ENCODE measurements around the gene CGB5. TPM values are rescaled to one million over a fixed set of nuclear protein-coding genes. Genes with fewer than 3 reads are reported as not detected.

Gene CGB5
- total and polyA plus RNA-seq, 2 experiments from 2014 or later = not detected

DNA sequence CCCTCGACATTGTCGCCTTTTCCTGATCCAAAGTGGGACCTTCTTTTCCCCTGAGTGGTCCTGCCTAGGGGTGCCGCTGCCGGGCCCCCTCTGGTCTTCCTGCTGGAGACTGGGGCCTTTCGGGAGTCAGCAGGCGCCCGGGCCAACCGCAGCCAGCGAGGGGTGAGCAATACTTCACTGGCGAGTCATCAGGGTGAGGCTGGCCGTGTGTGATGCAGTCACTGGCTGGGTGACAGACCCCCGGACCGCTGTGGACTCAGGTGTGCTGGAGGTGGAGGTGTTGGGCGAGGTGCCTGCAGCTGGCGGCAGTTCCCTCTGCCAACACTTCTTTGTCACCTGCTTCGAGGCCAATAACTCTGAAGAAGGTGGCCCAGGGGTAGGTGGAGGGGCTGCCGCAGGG lies 1.5 kb upstream of the CGB5 start:
- Histone ChIP-seq H3K79me2 (replicated peaks; ENCODE audit: insufficient read depth) (no peaks in the 10 kb centered on the region), H3K27ac (ENCODE audit: low read depth) (no peak overlapping the region), H3F3A (replicated peaks; ENCODE audit: low read depth) (no peaks in the 10 kb centered on the region), H3K4me2 (no peak overlapping the region), H3K36me3 (ENCODE audit: insufficient read depth) (no peaks in the 10 kb centered on the region), H3K4me1 (ENCODE audit: insufficient read depth) (no peaks in the 10 kb centered on the region), H3K4me3 (no peak overlapping the region), H3K27me3 (ENCODE audit: insufficient read depth) (no peaks in the 10 kb centered on the region), H3K9me2 (ENCODE audit: insufficient read depth) (no peaks in the 10 kb centered on the region), H4K20me1 (replicated peaks; ENCODE audit: insufficient read depth) (no peaks in the 10 kb centered on the region), H2AFZ (no peak overlapping the region)
- Mint-ChIP-seq H3K36me3 (ENCODE audit: low read depth) (no peaks in the 10 kb centered on the region), H3K4me1 (no peaks in the 10 kb centered on the region; the same call in 2 of the 3 replicates), H3K27me3 (ENCODE audit: insufficient read depth, low read depth, poor library complexity) (peaks cover 1% of the 10 kb centered on the region), H3K9me3 (no peaks in the 10 kb centered on the region), H3K27ac (no peak overlapping the region), H3K4me3 (no peak overlapping the region; the same call in 2 of the 3 replicates)
- TF ChIP-seq EZH2 (IDR thresholded peaks at IDR 0.05; ENCODE audit: low read depth, unreplicated experiment) (no peak), NANOG (IDR thresholded peaks at IDR 0.05; ENCODE audit: borderline replicate concordance) (no peak), ZNF114 (CRISPR knock-in tag; IDR thresholded peaks at IDR 0.05) (no peak), JUNB (IDR thresholded peaks at IDR 0.05; ENCODE audit: unreplicated experiment) (no peak), POLR2AphosphoS5 (IDR thresholded peaks at IDR 0.05; ENCODE audit: low read depth) (no peak), CREB1 (CRISPR knock-in tag; IDR thresholded peaks at IDR 0.05; ENCODE audit: low read depth) (no peak), STAT1 (IDR thresholded peaks at IDR 0.05; ENCODE audit: unreplicated experiment) (no peak), EZH2phosphoT487 (IDR thresholded peaks at IDR 0.05; ENCODE audit: unreplicated experiment) (no peak), ZNF331 (CRISPR knock-in tag; IDR thresholded peaks at IDR 0.05; ENCODE audit: low read depth) (no peak)
- TF ChIP-seq, protein P1, sequence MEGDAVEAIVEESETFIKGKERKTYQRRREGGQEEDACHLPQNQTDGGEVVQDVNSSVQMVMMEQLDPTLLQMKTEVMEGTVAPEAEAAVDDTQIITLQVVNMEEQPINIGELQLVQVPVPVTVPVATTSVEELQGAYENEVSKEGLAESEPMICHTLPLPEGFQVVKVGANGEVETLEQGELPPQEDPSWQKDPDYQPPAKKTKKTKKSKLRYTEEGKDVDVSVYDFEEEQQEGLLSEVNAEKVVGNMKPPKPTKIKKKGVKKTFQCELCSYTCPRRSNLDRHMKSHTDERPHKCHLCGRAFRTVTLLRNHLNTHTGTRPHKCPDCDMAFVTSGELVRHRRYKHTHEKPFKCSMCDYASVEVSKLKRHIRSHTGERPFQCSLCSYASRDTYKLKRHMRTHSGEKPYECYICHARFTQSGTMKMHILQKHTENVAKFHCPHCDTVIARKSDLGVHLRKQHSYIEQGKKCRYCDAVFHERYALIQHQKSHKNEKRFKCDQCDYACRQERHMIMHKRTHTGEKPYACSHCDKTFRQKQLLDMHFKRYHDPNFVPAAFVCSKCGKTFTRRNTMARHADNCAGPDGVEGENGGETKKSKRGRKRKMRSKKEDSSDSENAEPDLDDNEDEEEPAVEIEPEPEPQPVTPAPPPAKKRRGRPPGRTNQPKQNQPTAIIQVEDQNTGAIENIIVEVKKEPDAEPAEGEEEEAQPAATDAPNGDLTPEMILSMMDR (conservative IDR thresholded peaks at IDR 0.05; ENCODE audit: low read depth in 2 of 2) = no peak
- TF ChIP-seq, protein P2, sequence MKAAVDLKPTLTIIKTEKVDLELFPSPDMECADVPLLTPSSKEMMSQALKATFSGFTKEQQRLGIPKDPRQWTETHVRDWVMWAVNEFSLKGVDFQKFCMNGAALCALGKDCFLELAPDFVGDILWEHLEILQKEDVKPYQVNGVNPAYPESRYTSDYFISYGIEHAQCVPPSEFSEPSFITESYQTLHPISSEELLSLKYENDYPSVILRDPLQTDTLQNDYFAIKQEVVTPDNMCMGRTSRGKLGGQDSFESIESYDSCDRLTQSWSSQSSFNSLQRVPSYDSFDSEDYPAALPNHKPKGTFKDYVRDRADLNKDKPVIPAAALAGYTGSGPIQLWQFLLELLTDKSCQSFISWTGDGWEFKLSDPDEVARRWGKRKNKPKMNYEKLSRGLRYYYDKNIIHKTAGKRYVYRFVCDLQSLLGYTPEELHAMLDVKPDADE (IDR thresholded peaks at IDR 0.05) = no peak
- TF ChIP-seq, protein P3, sequence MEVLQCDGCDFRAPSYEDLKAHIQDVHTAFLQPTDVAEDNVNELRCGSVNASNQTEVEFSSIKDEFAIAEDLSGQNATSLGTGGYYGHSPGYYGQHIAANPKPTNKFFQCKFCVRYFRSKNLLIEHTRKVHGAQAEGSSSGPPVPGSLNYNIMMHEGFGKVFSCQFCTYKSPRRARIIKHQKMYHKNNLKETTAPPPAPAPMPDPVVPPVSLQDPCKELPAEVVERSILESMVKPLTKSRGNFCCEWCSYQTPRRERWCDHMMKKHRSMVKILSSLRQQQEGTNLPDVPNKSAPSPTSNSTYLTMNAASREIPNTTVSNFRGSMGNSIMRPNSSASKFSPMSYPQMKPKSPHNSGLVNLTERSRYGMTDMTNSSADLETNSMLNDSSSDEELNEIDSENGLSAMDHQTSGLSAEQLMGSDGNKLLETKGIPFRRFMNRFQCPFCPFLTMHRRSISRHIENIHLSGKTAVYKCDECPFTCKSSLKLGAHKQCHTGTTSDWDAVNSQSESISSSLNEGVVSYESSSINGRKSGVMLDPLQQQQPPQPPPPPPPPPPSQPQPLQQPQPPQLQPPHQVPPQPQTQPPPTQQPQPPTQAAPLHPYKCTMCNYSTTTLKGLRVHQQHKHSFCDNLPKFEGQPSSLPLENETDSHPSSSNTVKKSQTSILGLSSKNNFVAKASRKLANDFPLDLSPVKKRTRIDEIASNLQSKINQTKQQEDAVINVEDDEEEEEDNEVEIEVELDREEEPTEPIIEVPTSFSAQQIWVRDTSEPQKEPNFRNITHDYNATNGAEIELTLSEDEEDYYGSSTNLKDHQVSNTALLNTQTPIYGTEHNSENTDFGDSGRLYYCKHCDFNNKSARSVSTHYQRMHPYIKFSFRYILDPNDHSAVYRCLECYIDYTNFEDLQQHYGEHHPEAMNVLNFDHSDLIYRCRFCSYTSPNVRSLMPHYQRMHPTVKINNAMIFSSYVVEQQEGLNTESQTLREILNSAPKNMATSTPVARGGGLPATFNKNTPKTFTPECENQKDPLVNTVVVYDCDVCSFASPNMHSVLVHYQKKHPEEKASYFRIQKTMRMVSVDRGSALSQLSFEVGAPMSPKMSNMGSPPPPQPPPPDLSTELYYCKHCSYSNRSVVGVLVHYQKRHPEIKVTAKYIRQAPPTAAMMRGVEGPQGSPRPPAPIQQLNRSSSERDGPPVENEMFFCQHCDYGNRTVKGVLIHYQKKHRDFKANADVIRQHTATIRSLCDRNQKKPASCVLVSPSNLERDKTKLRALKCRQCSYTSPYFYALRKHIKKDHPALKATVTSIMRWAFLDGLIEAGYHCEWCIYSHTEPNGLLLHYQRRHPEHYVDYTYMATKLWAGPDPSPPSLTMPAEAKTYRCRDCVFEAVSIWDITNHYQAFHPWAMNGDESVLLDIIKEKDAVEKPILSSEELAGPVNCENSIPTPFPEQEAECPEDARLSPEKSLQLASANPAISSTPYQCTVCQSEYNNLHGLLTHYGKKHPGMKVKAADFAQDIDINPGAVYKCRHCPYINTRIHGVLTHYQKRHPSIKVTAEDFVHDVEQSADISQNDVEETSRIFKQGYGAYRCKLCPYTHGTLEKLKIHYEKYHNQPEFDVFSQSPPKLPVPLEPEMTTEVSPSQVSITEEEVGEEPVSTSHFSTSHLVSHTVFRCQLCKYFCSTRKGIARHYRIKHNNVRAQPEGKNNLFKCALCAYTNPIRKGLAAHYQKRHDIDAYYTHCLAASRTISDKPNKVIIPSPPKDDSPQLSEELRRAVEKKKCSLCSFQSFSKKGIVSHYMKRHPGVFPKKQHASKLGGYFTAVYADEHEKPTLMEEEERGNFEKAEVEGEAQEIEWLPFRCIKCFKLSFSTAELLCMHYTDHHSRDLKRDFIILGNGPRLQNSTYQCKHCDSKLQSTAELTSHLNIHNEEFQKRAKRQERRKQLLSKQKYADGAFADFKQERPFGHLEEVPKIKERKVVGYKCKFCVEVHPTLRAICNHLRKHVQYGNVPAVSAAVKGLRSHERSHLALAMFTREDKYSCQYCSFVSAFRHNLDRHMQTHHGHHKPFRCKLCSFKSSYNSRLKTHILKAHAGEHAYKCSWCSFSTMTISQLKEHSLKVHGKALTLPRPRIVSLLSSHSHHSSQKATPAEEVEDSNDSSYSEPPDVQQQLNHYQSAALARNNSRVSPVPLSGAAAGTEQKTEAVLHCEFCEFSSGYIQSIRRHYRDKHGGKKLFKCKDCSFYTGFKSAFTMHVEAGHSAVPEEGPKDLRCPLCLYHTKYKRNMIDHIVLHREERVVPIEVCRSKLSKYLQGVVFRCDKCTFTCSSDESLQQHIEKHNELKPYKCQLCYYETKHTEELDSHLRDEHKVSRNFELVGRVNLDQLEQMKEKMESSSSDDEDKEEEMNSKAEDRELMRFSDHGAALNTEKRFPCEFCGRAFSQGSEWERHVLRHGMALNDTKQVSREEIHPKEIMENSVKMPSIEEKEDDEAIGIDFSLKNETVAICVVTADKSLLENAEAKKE (CRISPR knock-in tag; IDR thresholded peaks at IDR 0.05) = no peak
- TF ChIP-seq, protein P4, sequence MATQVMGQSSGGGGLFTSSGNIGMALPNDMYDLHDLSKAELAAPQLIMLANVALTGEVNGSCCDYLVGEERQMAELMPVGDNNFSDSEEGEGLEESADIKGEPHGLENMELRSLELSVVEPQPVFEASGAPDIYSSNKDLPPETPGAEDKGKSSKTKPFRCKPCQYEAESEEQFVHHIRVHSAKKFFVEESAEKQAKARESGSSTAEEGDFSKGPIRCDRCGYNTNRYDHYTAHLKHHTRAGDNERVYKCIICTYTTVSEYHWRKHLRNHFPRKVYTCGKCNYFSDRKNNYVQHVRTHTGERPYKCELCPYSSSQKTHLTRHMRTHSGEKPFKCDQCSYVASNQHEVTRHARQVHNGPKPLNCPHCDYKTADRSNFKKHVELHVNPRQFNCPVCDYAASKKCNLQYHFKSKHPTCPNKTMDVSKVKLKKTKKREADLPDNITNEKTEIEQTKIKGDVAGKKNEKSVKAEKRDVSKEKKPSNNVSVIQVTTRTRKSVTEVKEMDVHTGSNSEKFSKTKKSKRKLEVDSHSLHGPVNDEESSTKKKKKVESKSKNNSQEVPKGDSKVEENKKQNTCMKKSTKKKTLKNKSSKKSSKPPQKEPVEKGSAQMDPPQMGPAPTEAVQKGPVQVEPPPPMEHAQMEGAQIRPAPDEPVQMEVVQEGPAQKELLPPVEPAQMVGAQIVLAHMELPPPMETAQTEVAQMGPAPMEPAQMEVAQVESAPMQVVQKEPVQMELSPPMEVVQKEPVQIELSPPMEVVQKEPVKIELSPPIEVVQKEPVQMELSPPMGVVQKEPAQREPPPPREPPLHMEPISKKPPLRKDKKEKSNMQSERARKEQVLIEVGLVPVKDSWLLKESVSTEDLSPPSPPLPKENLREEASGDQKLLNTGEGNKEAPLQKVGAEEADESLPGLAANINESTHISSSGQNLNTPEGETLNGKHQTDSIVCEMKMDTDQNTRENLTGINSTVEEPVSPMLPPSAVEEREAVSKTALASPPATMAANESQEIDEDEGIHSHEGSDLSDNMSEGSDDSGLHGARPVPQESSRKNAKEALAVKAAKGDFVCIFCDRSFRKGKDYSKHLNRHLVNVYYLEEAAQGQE (IDR thresholded peaks at IDR 0.05; ENCODE audit: unreplicated experiment) = no peak
- DNase-seq (ENCODE audit: low spot score) (no peak), ATAC-seq (no peak)

All from GM23338 (cell line).